ENCODE results near the gene TUSC2.

DNA sequence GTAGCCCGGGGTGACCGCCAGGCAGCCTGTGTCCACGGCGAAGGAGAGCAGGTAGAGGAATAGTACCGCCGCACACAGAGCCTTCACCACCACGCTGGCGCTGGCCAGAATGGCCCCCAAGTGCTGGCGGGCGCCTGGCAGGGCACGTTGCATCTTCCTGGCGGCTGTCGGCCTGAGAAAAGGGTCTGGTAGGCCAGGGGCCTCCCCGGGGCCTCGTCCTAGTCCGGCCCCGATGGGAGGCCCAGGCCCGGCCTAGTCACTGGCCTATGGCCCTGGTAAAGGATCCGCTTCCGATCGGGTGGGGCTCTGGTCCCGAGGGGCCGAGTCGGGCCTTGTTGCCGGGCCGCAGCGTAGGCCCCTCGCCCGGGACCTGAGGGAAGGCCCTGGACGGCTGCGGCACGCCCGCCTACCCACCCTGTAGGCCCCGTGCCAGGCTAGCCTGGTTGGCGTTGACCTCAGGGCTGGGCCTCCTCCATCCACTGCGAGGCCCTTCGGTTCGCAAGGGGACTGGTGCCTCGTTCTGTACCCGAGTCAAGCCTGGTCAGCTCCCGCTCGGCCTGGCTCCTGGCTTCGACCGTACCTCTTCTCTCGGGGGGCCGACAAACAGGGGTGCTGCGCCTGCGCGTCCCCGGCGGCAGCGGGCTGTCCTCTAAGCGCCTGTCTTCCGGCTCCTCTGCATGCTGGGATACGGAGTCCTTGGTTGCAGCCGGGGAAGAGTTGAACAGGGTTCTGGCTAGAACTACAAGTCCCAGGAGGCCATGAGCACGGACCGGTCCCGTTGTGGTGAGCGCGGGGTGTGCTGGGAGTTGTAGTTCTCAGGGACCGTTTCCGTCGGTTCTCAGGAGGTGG lies 31.1 kb upstream of the TUSC2 start, which contains the start of gene TMEM115:
- TF ChIP-seq, protein P1, sequence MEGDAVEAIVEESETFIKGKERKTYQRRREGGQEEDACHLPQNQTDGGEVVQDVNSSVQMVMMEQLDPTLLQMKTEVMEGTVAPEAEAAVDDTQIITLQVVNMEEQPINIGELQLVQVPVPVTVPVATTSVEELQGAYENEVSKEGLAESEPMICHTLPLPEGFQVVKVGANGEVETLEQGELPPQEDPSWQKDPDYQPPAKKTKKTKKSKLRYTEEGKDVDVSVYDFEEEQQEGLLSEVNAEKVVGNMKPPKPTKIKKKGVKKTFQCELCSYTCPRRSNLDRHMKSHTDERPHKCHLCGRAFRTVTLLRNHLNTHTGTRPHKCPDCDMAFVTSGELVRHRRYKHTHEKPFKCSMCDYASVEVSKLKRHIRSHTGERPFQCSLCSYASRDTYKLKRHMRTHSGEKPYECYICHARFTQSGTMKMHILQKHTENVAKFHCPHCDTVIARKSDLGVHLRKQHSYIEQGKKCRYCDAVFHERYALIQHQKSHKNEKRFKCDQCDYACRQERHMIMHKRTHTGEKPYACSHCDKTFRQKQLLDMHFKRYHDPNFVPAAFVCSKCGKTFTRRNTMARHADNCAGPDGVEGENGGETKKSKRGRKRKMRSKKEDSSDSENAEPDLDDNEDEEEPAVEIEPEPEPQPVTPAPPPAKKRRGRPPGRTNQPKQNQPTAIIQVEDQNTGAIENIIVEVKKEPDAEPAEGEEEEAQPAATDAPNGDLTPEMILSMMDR (conservative IDR thresholded peaks at IDR 0.05; ENCODE audit: low read length), result no peak
- no peak for TF ChIP-seq EZH2phosphoT487 (IDR thresholded peaks at IDR 0.05; ENCODE audit: borderline replicate concordance)
